ENCODE measurements around the gene RAB6A. TPM values are rescaled to one million over a fixed set of nuclear protein-coding genes. Genes with fewer than 3 reads are reported as not detected.
"Not testable (repeated sequence)": the region's sequence is repeated elsewhere in the genome, so short reads cannot be mapped to it uniquely, and the experiment has no call there.

RAB6A gene
- total and polyA plus RNA-seq, 7 donors: 60.9 to 162 (median 118) TPM

DNA sequence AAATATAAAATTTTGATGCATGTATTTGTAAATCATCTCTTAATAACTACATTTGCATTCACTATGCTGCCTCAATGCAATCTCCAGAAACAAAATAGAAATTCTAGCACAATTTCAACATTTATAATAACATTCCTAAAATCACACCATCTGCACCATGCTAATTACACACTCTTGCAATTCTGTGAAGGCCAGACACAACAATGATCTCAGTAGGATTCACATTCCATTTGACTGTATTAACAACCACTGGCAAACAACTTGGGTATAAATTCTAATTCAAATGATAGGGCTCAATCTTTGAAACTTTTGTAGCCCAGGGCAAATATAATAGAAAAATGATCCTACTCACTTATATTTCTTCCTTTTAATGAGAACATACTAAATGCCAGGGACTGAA, 25.9 kb downstream of the RAB6A start:
- Histone ChIP-seq H3K4me3 (no peak overlapping the region), H3K27ac (no peak overlapping the region), H3K27me3 (no peaks in the 10 kb centered on the region), H3K4me1 (peaks cover 0 to 23% (median 18%) of the 10 kb centered on the region in 4 donors), H3K9me3 (no peaks in the 10 kb centered on the region), H3K36me3 (peaks cover 0 to 1% (median 0%) of the 10 kb centered on the region in 4 donors)
- TF ChIP-seq, protein P1, sequence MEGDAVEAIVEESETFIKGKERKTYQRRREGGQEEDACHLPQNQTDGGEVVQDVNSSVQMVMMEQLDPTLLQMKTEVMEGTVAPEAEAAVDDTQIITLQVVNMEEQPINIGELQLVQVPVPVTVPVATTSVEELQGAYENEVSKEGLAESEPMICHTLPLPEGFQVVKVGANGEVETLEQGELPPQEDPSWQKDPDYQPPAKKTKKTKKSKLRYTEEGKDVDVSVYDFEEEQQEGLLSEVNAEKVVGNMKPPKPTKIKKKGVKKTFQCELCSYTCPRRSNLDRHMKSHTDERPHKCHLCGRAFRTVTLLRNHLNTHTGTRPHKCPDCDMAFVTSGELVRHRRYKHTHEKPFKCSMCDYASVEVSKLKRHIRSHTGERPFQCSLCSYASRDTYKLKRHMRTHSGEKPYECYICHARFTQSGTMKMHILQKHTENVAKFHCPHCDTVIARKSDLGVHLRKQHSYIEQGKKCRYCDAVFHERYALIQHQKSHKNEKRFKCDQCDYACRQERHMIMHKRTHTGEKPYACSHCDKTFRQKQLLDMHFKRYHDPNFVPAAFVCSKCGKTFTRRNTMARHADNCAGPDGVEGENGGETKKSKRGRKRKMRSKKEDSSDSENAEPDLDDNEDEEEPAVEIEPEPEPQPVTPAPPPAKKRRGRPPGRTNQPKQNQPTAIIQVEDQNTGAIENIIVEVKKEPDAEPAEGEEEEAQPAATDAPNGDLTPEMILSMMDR (IDR thresholded peaks at IDR 0.05): no peak
- TF ChIP-seq POLR2A (IDR thresholded peaks at IDR 0.05) (no peak), POLR2AphosphoS5 (IDR thresholded peaks at IDR 0.05) (no peak), EP300 (IDR thresholded peaks at IDR 0.05) (no peak)
- intact Hi-C loops (cut with DNase I): no loop called here
- no peak for DNase-seq

DNA sequence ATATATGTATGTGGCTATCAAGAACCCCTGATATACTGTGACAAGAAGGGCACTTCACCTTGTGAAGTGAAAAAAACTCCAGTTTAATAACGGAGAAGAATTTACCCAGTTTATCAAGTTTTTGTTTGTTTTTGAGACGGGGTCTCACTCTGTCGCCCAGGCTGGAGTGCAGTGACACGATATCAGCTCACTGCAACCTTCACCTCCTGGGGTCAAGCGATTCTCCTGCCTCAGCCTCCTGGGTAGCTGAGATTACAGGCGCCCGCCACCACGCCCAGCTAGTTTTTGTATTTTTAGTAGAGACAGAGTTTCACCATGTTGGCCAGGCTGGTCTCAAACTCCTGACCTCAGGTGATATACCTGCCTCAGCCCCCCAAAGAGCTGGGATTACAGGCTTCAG, 26.9 kb downstream of the RAB6A start:
- intact Hi-C loops (cut with DNase I); DNase-seq; H3K27ac ChIP-seq; H3K4me3 ChIP-seq; H3K27me3 ChIP-seq; H3K36me3 ChIP-seq; H3K9me3 ChIP-seq: not testable (repeated sequence)
- 93 to 98% methylated on average over 8 of the region's 8 CpGs for WGBS, 2 donors
- peaks cover 0 to 23% (median 18%) of the 10 kb centered on the region in 4 donors for H3K4me1 ChIP-seq

DNA sequence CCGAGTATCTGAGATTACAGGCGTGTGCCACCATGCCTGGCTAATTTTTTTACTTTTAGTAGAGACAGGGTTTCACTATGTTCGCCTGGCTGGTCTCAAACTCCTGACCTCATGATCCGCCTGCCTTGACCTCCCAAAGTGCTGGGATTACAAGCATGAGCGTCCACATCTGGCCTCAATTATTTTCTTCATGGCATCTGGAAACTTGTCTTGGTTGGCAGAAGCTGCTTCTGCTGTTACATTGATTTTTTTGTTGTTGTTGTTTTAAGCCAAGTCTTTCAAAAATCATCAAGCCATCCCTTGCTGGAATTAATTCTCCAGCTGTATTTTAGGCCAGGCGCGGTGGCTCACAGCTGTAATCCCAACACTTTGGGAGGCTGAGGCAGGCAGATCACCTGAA, 27.9 kb downstream of the RAB6A start:
- H3K36me3 ChIP-seq; intact Hi-C loops (cut with DNase I); H3K27me3 ChIP-seq; H3K4me3 ChIP-seq; H3K27ac ChIP-seq; H3K9me3 ChIP-seq; DNase-seq: not testable (repeated sequence)
- H3K4me1 ChIP-seq: peaks cover 0 to 17% (median 15%) of the 10 kb centered on the region in 4 donors
- 86 to 97% methylated on average over 7 of the region's 7 CpGs for WGBS, 2 donors

DNA sequence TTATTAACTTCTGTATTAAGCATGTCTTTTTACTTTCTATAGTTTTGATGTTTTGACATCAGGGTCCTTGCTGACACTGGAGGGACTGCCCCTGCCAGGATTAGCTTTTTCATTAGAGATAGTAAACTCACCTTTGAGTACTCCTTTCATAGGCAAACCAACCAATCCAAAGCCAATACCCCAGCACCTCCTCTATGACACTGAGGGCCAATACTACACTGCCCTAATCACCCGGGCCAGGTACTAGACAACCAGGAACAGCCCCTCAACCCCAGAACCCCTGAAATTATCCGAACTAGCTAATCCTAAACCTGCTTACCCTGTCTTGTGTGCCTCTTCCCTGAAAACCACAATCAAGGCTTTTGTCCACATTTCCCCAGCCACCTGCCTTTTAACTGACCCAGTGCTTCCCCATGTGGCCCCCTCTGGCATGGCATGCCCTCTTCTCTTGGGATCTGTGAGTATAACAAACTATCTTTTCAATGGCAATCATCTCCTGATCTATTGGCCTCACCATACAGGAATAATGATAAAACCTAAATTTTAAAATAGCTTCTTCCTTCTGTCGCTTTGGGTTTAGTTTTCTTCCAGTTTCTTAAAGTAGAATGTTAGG, 31.2 kb downstream of the RAB6A start:
- intact Hi-C loops (cut with DNase I): no loop called here
- WGBS, 2 donors: 93 to 94% methylated on average over 3 of the region's 3 CpGs
- H3K27me3 ChIP-seq: no peaks in the 10 kb centered on the region

DNA sequence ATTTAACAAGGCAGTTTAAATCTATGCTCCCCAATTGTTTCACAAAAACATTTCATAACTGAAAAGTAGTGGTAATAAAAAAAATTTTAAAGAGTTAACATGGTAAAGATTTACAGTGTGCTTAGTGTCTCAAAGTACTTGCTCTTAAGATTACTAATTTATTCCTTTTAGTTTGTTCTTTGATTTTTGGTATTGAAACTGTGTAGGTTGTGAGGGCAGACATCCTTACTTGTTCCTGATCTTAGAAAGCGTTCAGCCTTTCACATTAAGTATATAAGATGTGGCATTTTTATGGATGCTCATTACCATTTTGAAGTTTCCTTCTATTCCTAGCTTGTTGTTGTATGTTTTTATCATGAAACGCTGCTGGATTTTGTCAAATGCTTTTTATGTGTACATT, 32.9 kb downstream of the RAB6A start:
- Histone ChIP-seq H3K27me3 (no peaks in the 10 kb centered on the region), H3K36me3 (peaks cover 0 to 6% (median 0%) of the 10 kb centered on the region in 4 donors), H3K4me1 (no peaks in the 10 kb centered on the region), H3K27ac (no peak overlapping the region), H3K9me3 (no peaks in the 10 kb centered on the region), H3K4me3 (no peak overlapping the region)
- DNase-seq: no peak
- WGBS, 2 donors: 71 to 86% methylated on average over 2 of the region's 2 CpGs
- TF ChIP-seq, protein P1 (IDR thresholded peaks at IDR 0.05): no peak
- TF ChIP-seq EP300 (IDR thresholded peaks at IDR 0.05): no peak
- intact Hi-C loops (cut with DNase I): no loop called here

More for the DNA sequence above, 31.2 kb downstream of the RAB6A start:
- Histone ChIP-seq H3K36me3 (peaks cover 0 to 6% (median 0%) of the 10 kb centered on the region in 4 donors), H3K4me1 (peaks cover 0 to 3% (median 3%) of the 10 kb centered on the region in 4 donors), H3K9me3 (no peaks in the 10 kb centered on the region), H3K27ac (no peak overlapping the region), H3K4me3 (no peak overlapping the region)
- TF ChIP-seq POLR2AphosphoS5 (IDR thresholded peaks at IDR 0.05): no peak
- no peak for TF ChIP-seq POLR2A (IDR thresholded peaks at IDR 0.05)
- TF ChIP-seq EP300 (IDR thresholded peaks at IDR 0.05): no peak
- TF ChIP-seq, protein P1 (IDR thresholded peaks at IDR 0.05): no peak
- no peak for DNase-seq

DNA sequence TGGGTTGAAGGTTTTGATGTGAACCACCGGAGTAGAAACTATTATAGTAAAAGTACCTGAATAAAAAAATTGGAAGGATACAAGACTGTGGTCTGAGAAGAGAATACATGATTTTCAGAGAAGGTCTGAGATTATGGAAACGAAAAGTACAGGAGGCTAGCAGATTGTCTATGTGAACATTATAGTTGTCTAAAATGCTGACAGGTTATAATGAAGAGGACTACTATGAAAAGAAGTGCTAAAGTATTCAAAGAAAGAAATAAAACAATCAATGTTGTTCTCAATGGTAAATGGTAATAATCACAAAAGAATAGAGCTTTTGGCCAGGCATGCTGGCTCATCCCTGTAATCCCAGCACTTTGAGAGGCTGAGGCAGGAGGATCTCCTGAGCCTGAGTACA, 34.0 kb downstream of the RAB6A start:
- no peaks in the 10 kb centered on the region for H3K27me3 ChIP-seq
- H3K36me3 ChIP-seq: peaks cover 0 to 6% (median 0%) of the 10 kb centered on the region in 4 donors
- no peak overlapping the region for H3K4me3 ChIP-seq
- H3K4me1 ChIP-seq: no peaks in the 10 kb centered on the region
- 95 to 96% methylated on average over 2 of the region's 2 CpGs for WGBS, 2 donors
- H3K27ac ChIP-seq: no peak overlapping the region
- TF ChIP-seq POLR2AphosphoS5 (IDR thresholded peaks at IDR 0.05) (no peak), EP300 (IDR thresholded peaks at IDR 0.05) (no peak)
- TF ChIP-seq, protein P1 (IDR thresholded peaks at IDR 0.05): no peak
- no peaks in the 10 kb centered on the region for H3K9me3 ChIP-seq
- intact Hi-C loops (cut with DNase I): no loop called here
- DNase-seq: no peak

All from sigmoid colon (tissue), 7 donors.